ENCODE results near the gene MSX1. TPM values are rescaled to one million over a fixed set of nuclear protein-coding genes. Genes with fewer than 3 reads are reported as not detected.

The MSX1 gene
- total RNA-seq, 1 experiment from 2014 or later, result not detected

GRCh38 chr4:4854649-4855295, 4.7 kb upstream of the MSX1 start:
- Histone ChIP-seq H3K9ac (ENCODE audit: extremely low read depth, insufficient read length, low read length) (no peak overlapping the region), H4K5ac (ENCODE audit: insufficient read length, low read depth, low read length) (no peak overlapping the region), H2AK5ac (ENCODE audit: insufficient read length, low read length) (no peak overlapping the region), H2AFZ (ENCODE audit: low read length) (no peak overlapping the region), H3K23me2 (ENCODE audit: insufficient read length, low read depth, low read length, poor library complexity, severe bottlenecking) (peaks cover 3% of the 10 kb centered on the region), H3K4ac (ENCODE audit: low read depth, low read length) (no peak overlapping the region), H3K27ac (ENCODE audit: insufficient read length, low read depth, low read length) (no peak overlapping the region), H3K79me1 (ENCODE audit: insufficient read depth, low read depth, low read length, poor library complexity, severe bottlenecking) (no peaks in the 10 kb centered on the region), H3T11ph (ENCODE audit: low read length) (no peak overlapping the region), H3K14ac (ENCODE audit: insufficient read depth, low read length) (no peak overlapping the region), H3K23ac (ENCODE audit: insufficient read length, low read depth, low read length) (no peak overlapping the region), H3K56ac (ENCODE audit: insufficient read length, low read depth, low read length) (no peak overlapping the region), H4K91ac (ENCODE audit: insufficient read length, low read depth, low read length) (no peak overlapping the region), H3K4me2 (ENCODE audit: insufficient read depth, insufficient read length, low read length) (no peak overlapping the region), H2BK120ac (ENCODE audit: low read depth, low read length, poor library complexity, severe bottlenecking) (no peak overlapping the region), H3K4me1 (ENCODE audit: insufficient read depth, low read length) (no peaks in the 10 kb centered on the region), H3K79me2 (ENCODE audit: insufficient read depth, low read length) (no peaks in the 10 kb centered on the region), H2BK5ac (ENCODE audit: insufficient read length, low read length) (no peak overlapping the region), H2BK12ac (ENCODE audit: insufficient read length, low read depth, low read length) (no peak overlapping the region), H2BK15ac (ENCODE audit: low read depth, low read length) (no peak overlapping the region), H2BK20ac (ENCODE audit: low read depth, low read length, poor library complexity, severe bottlenecking) (no peak overlapping the region), H3K9me3 (ENCODE audit: control insufficient read depth, low read depth, low read length) (no peaks in the 10 kb centered on the region), H4K20me1 (ENCODE audit: control insufficient read depth, insufficient read depth, insufficient read length) (peaks cover 2% of the 10 kb centered on the region), H4K8ac (replicated peaks; ENCODE audit: insufficient read length, low read depth, low read length) (no peak overlapping the region), H3K27me3 (ENCODE audit: insufficient read depth, low read length) (peaks cover 89% of the 10 kb centered on the region), H3K18ac (ENCODE audit: insufficient read length, low read depth, low read length) (no peak overlapping the region)
- no CpG with 5 or more reads among the region's 31 CpGs for WGBS (ENCODE audit: extremely low coverage, insufficient read length, low lambda C conversion rate)
- peaks cover 0 to 5% of the 10 kb centered on the region in 2 experiments; a peak in 4 of 5 replicates for H3K9me3 Mint-ChIP-seq
- TF ChIP-seq CTCF (conservative IDR thresholded peaks at IDR 0.05), result no peak
- no peak overlapping the region for H3K27ac Mint-ChIP-seq
- no peak for DNase-seq
- H3K36me3 Mint-ChIP-seq (ENCODE audit: insufficient read depth in 1 of 3, low read depth in 3 of 3), result no peaks in the 10 kb centered on the region; a peak in 2 of 7 replicates
- peaks cover 98% of the 10 kb centered on the region for H3K27me3 Mint-ChIP-seq (ENCODE audit: low read depth)
- no peak overlapping the region for H3K4me3 Mint-ChIP-seq
- H3K4me1 Mint-ChIP-seq, result peaks cover 12 to 50% of the 10 kb centered on the region in 2 experiments

Data from H9 (cell line).